Forelimb muscle (tissue), 1 donor: Measurements from ENCODE around the gene CRABP1. TPM values are rescaled to one million over a fixed set of nuclear protein-coding genes. Genes with fewer than 3 reads are reported as not detected.

Experiments
- DNase-seq: peaks from one replicate; pipeline ENCODE4 v3.0.0-alpha.2; 2013; ENCODE audit warnings: low read depth
- polyA plus RNA-seq: library from polyadenylated mRNA; unstranded; fragments of 120-200 nt; gene quantifications from one replicate; pipeline ENCODE4 v1.2.1, GENCODE V29; 2013; ENCODE audit not compliant: insufficient read length

Gene CRABP1
- polyA plus RNA-seq, 1 donor: 29.2 TPM

DNA sequence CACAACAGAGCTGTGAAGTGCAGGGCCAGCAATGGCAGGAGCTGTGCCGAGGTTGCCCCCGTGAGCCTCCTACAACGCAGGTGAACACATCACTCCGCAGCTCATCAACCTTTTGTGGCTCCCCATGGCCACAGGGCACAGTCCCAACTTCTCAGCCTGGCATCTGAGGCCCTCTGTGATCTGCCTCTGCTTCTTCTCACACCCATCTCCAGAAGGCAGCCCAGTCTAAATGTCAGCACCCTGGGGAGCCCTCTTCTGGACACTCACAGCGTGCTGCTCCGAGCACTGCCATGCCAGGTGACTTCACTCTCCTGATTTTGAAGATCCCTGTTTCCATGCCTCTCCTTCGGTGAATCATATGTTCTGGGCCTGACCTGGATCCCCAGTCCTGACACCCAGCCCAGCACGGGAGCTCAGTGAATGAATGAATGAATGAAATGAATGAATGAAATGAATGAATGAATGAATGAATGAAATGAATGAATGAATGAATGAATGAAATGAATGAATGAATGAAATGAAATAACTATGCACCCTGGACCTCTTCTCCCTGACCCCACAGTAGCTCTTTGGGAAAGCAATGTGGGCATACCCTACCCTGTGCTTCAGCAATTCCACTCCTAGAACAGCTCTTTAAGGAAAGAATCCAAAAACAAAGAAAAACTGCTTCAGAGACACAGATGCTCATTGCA is 22.9 kb upstream of the CRABP1 start:
- DNase-seq: no peak

- DNase-seq: no peak
These were observed 20.6 kb upstream of the CRABP1 start for GRCh38 chr15:78319588-78319987.

- no peak for DNase-seq
These were observed 20.0 kb upstream of the CRABP1 start for GRCh38 chr15:78320183-78320582.

DNA sequence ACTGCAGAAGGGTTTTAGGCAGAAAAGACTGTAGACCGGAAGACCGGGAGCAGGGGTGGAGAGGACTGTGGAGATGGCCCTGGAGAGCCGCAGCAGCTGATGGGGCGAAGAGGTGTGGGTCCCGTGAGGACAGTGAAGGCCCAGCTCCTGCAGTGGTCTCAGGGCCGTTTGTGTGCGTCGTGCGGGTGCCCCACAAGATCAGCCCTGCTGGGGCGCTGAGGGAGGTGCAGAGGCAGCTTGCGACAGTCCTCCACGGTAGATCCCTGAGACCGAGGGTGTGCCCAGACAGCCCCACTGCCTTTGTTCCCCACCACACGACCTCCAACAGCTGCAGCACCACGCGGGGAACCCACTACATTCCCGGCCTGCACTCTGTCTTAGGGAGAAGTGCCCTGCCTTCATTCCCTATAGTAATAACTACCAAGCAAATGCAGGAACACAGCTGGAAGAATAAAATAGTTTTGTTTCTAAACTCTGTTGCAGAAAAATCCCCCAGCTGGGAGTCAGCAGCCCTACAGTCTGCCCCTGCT is 19.0 kb upstream of the CRABP1 start:
- no peak for DNase-seq

DNA sequence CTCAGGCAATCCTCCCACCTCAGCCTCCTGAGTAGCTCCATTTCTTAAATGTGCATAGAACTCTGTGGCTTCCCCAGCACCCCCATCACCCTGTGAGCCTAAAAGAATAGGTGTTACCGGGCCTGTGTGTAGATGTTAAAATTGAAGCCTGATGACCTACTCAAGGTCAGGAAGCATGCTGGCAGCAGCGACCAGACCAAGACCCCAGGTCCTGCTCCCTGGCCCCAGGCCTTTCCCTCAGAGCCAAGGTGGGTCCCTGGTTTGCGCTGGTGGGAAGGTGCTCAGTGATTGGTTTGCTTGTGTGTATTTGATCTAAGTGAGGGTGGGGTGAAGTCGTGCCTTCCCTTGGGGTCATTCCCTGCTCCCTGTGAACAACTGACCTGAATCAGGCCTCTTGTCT is 18.4 kb upstream of the CRABP1 start:
- no peak for DNase-seq

DNA sequence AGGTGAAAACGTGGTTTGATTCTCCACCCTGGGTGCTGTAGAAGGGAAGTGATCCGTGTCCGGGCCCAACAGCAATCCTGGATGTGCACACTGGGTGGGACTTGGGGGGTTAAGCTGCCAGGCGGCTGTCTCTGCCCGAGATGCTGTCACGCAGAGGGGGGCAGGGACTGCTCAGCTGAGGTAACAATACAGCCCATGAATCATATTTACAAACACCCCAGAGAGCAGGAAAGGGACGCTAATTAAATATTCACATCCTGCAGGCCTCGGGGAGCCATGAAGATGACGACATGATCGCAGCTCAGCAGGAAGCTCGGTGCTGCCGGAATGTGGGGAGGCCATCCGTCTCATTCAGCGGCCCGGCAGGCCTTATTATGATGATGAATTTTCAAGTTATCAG is 17.9 kb upstream of the CRABP1 start:
- no peak for DNase-seq

DNA sequence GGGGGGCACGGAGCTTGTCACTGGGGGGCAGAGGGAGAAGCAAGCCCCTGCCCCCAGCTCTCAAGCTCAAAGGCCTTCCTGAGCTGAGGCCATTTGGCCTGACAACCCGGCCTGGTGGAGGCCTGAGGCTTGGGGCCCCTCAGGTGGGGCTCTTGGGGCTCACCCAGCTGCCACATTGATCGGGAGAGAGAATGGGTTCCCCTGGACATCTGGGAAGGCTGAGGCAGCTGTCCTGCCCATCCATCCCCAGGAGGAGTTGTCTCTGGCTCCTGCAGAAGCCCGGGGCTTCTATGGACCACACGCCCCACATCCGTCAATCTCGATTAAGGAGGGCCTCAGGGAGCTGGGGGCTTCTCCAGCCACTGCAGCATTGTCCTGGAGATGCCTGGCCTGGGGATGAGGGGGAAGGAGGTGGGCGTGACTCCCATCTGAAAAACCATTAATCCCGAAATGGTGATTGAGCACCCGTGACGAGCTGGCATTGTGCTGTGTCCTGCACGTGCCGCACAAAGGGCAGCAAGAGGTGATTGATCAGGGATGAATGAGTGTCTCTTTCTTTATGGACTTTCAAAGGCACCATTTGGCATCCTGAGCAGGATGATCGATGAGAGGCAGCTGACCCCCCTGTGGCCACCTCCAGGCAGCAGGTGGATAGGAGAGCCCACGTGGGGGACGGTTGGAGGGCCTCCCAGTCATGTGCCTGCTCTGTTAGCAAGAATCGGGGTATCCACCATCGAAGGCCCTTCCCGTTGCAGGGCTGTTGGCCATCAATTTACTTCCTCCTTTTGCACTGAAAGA is 17.2 kb upstream of the CRABP1 start:
- DNase-seq: no peak

GRCh38 chr15:78323693-78324092 is 16.5 kb upstream of the CRABP1 start:
- no peak for DNase-seq

GRCh38 chr15:78324144-78324543 is 16.0 kb upstream of the CRABP1 start:
- DNase-seq: no peak

- DNase-seq: no peak
These were observed 14.9 kb upstream of the CRABP1 start for GRCh38 chr15:78325092-78325843.

DNA sequence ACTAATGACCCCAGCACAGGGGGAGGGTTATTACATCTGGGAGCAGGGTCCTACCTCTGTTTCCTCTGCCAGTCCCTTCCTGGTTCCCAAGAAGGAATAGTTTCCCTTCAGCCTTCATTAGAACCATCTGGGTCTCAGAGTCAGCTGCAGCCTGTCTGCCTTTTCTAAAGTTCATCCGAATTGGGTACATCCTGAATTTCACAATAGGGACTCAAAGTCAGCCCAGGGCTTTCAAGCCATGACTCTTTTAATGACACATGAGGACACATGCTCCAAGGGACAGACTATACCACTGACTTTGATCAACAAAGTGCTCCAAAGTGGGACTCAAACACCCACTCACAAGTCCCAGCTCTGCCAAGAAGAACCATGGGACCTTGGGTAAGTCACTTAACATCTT is 12.7 kb upstream of the CRABP1 start:
- DNase-seq: no peak

DNA sequence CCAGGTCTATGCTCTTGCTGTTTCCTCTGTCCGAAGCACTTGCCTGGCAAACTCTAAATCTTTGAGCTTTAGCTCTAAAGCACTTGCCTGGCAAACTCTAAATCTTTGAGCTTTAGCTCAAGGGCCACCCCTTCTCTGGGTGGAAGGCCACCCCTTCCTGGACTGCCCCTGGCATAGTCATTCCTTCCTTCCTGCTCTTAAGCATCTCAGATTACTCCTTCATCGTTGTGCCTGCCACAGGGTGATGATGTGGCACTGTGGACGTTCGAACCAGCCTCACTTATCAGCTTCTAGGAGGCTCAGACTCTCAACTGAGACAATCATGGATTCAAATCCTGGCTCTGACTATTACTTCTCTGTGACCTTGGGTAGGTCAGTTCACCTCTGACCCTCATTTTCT is 10.5 kb upstream of the CRABP1 start:
- DNase-seq: no peak

GRCh38 chr15:78334845-78335244 is 5.3 kb upstream of the CRABP1 start:
- DNase-seq: no peak

DNA sequence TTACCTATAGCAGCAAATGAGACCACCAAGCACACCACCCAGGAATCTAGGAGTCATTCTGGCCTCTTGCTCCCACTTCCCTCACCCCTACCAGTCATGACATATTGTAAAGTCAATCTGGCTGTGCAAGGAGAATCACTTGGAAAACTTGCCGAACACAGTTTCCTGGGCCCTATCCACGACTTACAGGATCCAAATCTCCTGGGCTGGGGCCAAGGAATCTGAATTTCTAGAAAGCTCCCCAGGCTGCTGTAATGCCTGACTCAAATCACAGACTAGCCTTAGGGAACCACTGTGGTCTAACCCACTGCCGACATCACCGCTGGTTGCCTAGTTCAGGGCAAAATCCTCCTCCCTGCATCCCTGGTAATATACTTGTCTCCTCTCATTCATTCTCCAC is 4.2 kb upstream of the CRABP1 start:
- DNase-seq: no peak

DNA sequence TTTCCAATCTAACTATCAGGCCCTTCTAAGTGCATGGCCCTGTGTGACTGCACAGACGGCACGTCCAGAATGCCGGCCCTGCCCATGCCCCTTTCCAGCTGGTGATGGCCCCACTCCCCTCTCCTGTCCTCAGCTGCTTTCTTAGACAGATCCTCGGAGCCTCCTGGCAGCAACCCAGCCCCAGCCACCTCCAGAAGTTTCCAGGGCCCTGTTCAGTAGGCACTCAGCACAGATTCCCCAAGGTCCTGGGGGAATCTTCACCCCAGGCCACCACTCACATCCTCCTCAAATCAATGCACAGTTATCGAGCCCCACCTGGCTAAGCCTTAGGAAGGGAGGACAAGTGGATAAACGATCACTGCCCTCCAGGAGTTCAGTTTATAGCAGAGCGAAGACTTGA is 1.4 kb upstream of the CRABP1 start:
- no peak for DNase-seq

DNA sequence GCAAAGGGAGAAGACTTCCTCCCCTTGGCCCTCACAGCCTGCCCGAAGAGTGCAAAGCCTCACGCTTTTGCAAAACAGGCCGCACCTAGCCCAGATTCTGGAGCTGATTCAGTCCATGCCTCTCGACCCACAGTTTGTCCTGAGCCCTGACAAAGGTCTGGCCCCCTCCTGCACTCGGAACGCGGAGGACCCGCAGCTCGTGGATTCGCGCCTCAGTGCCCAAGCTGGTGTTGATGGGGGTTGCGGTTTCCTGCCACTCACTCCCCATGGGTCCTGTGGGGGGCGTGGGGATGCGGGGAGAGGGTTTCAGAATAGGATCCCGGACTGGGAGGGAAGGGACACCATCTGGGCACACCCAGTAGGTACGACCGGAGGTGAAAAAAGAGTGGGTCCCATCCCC is 594 bp upstream of the CRABP1 start:
- no peak for DNase-seq

- DNase-seq: no peak
These were observed 1.2 kb downstream of the CRABP1 start for GRCh38 chr15:78341057-78341987.

DNA sequence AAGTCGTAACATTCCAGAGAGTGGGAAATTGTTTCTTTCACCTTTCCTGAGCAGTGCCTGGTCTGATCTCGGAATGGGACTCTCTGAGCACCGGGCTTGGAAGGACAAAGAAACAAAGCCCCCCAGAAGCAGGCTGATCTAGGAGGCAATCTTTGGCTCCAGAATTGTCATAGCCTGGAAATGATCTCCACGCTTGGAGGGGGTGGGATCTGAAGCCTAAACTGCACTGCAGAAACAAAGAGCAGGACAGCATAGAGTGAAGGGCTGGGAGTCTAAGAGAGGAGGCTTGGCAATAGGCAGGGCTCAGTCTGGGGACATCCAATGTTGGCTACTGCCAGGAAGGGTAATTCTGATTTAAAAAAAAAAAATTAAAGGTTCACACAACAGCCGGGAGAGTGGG is 1.9 kb downstream of the CRABP1 start:
- DNase-seq: no peak

- DNase-seq: no peak
These were observed 3.3 kb downstream of the CRABP1 start for GRCh38 chr15:78343276-78344060.

- no peak for DNase-seq
These were observed 5.4 kb downstream of the CRABP1 start for GRCh38 chr15:78345396-78346125.
